DOHH2 (cell line): ENCODE data around the gene CALML3.

Source experiments
- H3F3A ChIP-seq: fragments of 200-600 bp; sonication (generic), shearing (Covaris generic); 2 replicates; pipeline ENCODE4 v1.6.0; 2016; ENCODE audit warnings: antibody characterized with exemption, mild to moderate bottlenecking; ENCODE audit not compliant: control insufficient read depth, insufficient read depth
- H3K27ac ChIP-seq: fragments of 200-600 bp; sonication (generic); 2 replicates; pipeline ENCODE4 v1.5.1; 2014; ENCODE audit warnings: low read depth, mild to moderate bottlenecking, low read length, moderate library complexity
- H3K27me3 ChIP-seq: fragments of 200-600 bp; sonication (generic); 2 replicates; pipeline ENCODE4 v1.6.1; 2014; ENCODE audit warnings: mild to moderate bottlenecking, low read length, mixed read lengths; ENCODE audit not compliant: control insufficient read depth
- H3K36me3 ChIP-seq: fragments of 200-600 bp; sonication (generic); 2 replicates; pipeline ENCODE4 v1.6.1; 2014; ENCODE audit warnings: mild to moderate bottlenecking, low read length, moderate library complexity, mixed read lengths; ENCODE audit not compliant: control insufficient read depth
- H3K4me1 ChIP-seq: fragments of 200-600 bp; sonication (generic); 2 replicates; pipeline ENCODE4 v1.6.1; 2014; ENCODE audit warnings: mild to moderate bottlenecking, low read length, mixed read lengths; ENCODE audit not compliant: control insufficient read depth
- H3K4me2 ChIP-seq: fragments of 200-600 bp; sonication (generic); 2 replicates; pipeline ENCODE4 v1.6.0; 2014; ENCODE audit warnings: mild to moderate bottlenecking, low read length, moderate library complexity
- H3K4me3 ChIP-seq: fragments of 200-600 bp; sonication (generic); 2 replicates; pipeline ENCODE4 v1.5.1; 2014; ENCODE audit warnings: mild to moderate bottlenecking, low read length, mixed read lengths
- H3K79me2 ChIP-seq: fragments of 200-600 bp; sonication (generic); 2 replicates; pipeline ENCODE4 v1.6.1; 2014; ENCODE audit warnings: mild to moderate bottlenecking, low read length, mixed read lengths; ENCODE audit not compliant: control insufficient read depth
- H3K9me2 ChIP-seq: fragments of 200-600 bp; sonication (generic); replicated peaks from 2 replicates; pipeline ENCODE4 v1.6.1; 2014; ENCODE audit warnings: mild to moderate bottlenecking, low read length, mixed read lengths; ENCODE audit not compliant: control insufficient read depth
- H3K9me3 ChIP-seq: fragments of 200-600 bp; sonication (generic); 2 replicates; pipeline ENCODE4 v1.6.1; 2014; ENCODE audit warnings: antibody characterized with exemption, low read length, mixed read lengths; ENCODE audit not compliant: control insufficient read depth, insufficient read depth
- H4K20me1 ChIP-seq: fragments of 200-600 bp; sonication (generic); 2 replicates; pipeline ENCODE4 v1.6.0; 2014; ENCODE audit warnings: low read depth, mild to moderate bottlenecking, antibody characterized with exemption, low read length, moderate library complexity; ENCODE audit not compliant: control insufficient read depth, insufficient read depth
- CTCF ChIP-seq: fragments of 200-600 bp; sonication (generic); IDR thresholded peaks from one replicate; pipeline ENCODE4 v1.5.1; 2014; ENCODE audit warnings: antibody characterized with exemption, mild to moderate bottlenecking, low read depth, low read length; ENCODE audit not compliant: poor library complexity, severe bottlenecking
- EZH2phosphoT487 ChIP-seq: fragments of 200-600 bp; sonication (generic); IDR thresholded peaks from 2 replicates; pipeline ENCODE4 v1.6.1; 2017; ENCODE audit warnings: borderline replicate concordance, mild to moderate bottlenecking, antibody characterized with exemption, low read length, moderate library complexity, mixed read lengths

The CALML3 gene

GRCh38 chr10:5564537-5565204, 39.9 kb downstream of the CALML3 start:
- H3K79me2 ChIP-seq, result no peaks in the 10 kb centered on the region
- no peak overlapping the region for H3K4me2 ChIP-seq
- H3K4me3 ChIP-seq, result no peak overlapping the region
- H3K27me3 ChIP-seq, result peaks cover 11% of the 10 kb centered on the region
- TF ChIP-seq EZH2phosphoT487 (no peak), CTCF (no peak)
- H4K20me1 ChIP-seq, result no peaks in the 10 kb centered on the region
- no peaks in the 10 kb centered on the region for H3F3A ChIP-seq
- no peaks in the 10 kb centered on the region for H3K9me3 ChIP-seq
- 0 out of 2 replicates have a peak, but pooled peaks cover 3% of the 10 kb centered on the region for H3K4me1 ChIP-seq
- no peak overlapping the region for H3K27ac ChIP-seq
- H3K9me2 ChIP-seq, result no peaks in the 10 kb centered on the region
- H3K36me3 ChIP-seq, result no peaks in the 10 kb centered on the region

- no peaks in the 10 kb centered on the region for H3K79me2 ChIP-seq
- no peaks in the 10 kb centered on the region for H3K36me3 ChIP-seq
- H3F3A ChIP-seq, result no peaks in the 10 kb centered on the region
- peaks cover 11% of the 10 kb centered on the region for H3K27me3 ChIP-seq
- no peaks in the 10 kb centered on the region for H3K9me3 ChIP-seq
- H3K27ac ChIP-seq, result no peak overlapping the region
- H3K4me2 ChIP-seq, result no peak overlapping the region
- H4K20me1 ChIP-seq, result no peaks in the 10 kb centered on the region
- H3K4me3 ChIP-seq, result no peak overlapping the region
- TF ChIP-seq CTCF (no peak), EZH2phosphoT487 (no peak)
- no peaks in the 10 kb centered on the region for H3K9me2 ChIP-seq
- 0 out of 2 replicates have a peak, but pooled peaks cover 3% of the 10 kb centered on the region for H3K4me1 ChIP-seq
Observed at GRCh38 chr10:5565205-5565545, 40.4 kb downstream of the CALML3 start.

GRCh38 chr10:5565671-5566581, 41.2 kb downstream of the CALML3 start:
- H4K20me1 ChIP-seq, result no peaks in the 10 kb centered on the region
- H3K79me2 ChIP-seq, result no peaks in the 10 kb centered on the region
- H3K4me3 ChIP-seq, result no peak overlapping the region
- H3K4me1 ChIP-seq, result 0 out of 2 replicates have a peak, but pooled peaks cover 3% of the 10 kb centered on the region
- H3K9me3 ChIP-seq, result no peaks in the 10 kb centered on the region
- H3K36me3 ChIP-seq, result no peaks in the 10 kb centered on the region
- no peaks in the 10 kb centered on the region for H3F3A ChIP-seq
- no peaks in the 10 kb centered on the region for H3K9me2 ChIP-seq
- peaks cover 11% of the 10 kb centered on the region for H3K27me3 ChIP-seq
- no peak overlapping the region for H3K27ac ChIP-seq
- TF ChIP-seq EZH2phosphoT487 (no peak), CTCF (no peak)
- H3K4me2 ChIP-seq, result no peak overlapping the region
